ENCODE measurements around the gene S1PR4.
"Not testable (repeated sequence)": the region's sequence is repeated elsewhere in the genome, so short reads cannot be mapped to it uniquely, and the experiment has no call there.

S1PR4 gene

DNA sequence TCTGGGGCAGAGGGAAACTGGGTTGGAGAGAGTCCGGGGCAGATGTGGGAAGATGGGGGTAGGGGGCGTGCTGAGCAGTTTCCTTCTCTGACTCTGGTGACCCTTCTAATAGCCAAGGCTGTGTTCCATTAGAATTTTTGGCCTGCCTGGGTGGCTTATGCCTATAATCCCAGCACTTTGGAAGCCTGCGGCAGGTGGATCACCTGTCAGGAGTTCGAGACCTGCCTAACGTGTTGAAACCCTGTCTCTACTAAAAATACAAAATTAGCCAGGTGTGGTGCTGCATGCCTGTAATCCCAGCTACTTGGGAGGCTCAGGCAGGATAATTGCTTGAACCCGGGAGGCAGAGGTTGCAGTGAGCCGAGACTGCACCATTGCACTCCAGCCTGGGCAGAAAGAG, 24.3 kb downstream of the S1PR4 start:
- H3K4me3 ChIP-seq (ENCODE audit: low read length); H3K9me3 ChIP-seq (ENCODE audit: insufficient read depth, low read depth, low read length); H3K27ac ChIP-seq (ENCODE audit: low read depth, low read length); H3K27me3 ChIP-seq (ENCODE audit: insufficient read depth, low read length); H3K9ac ChIP-seq (ENCODE audit: low read depth, low read length); H3K4me1 ChIP-seq (ENCODE audit: insufficient read depth, low read length): not testable (repeated sequence)
- 94% methylated on average over 7 of the region's 7 CpGs for WGBS
- peaks cover 68% of the 10 kb centered on the region for H3K36me3 ChIP-seq (ENCODE audit: insufficient read depth, low read length)

DNA sequence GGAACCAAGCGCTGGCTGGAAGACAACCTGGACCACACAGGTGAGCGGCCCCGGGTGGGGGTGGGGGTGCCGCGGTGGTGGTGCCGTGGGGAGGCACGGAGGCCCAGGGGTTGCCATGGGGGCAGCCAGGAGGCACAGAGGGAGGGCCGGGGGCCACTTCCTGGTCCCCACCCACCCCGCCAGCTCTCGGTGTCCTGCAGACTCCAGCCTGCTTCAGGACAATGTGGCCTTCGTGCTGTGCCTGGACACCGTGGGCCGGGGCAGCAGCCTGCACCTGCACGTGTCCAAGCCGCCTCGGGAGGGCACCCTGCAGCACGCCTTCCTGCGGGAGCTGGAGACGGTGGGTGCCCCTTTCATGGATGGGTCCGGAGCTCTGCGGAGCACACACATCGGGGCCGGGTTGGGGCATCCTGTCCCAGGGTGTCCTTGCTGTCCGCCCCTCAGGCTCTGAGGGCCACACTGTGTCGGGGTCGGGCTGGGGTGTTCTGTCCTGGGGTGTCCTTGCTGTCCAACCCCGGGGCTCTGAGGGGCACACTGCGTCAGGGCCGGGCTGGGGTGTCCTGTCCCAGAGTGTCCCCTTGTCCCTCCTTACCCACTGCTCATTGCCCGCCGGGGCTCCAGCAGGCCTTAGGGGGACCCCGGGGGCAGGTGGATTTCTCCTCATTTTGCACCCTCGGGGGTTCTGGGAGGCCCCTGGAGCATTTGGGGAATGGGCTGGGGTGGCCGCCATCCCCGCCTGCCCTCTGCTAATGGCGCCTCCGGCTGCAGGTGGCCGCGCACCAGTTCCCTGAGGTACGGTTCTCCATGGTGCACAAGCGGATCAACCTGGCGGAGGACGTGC, 25.5 kb downstream of the S1PR4 start:
- Histone ChIP-seq H3K36me3 (ENCODE audit: insufficient read depth, low read length) (peaks cover 66% of the 10 kb centered on the region), H3K27me3 (ENCODE audit: insufficient read depth, low read length) (no peaks in the 10 kb centered on the region), H3K4me1 (ENCODE audit: insufficient read depth, low read length) (no peaks in the 10 kb centered on the region), H3K4me3 (ENCODE audit: low read length) (no peak overlapping the region), H3K9ac (ENCODE audit: low read depth, low read length) (no peak overlapping the region), H3K27ac (ENCODE audit: low read depth, low read length) (no peak overlapping the region), H3K9me3 (ENCODE audit: insufficient read depth, low read depth, low read length) (no peaks in the 10 kb centered on the region)
- WGBS, result 95% methylated on average over 43 of the region's 43 CpGs

DNA sequence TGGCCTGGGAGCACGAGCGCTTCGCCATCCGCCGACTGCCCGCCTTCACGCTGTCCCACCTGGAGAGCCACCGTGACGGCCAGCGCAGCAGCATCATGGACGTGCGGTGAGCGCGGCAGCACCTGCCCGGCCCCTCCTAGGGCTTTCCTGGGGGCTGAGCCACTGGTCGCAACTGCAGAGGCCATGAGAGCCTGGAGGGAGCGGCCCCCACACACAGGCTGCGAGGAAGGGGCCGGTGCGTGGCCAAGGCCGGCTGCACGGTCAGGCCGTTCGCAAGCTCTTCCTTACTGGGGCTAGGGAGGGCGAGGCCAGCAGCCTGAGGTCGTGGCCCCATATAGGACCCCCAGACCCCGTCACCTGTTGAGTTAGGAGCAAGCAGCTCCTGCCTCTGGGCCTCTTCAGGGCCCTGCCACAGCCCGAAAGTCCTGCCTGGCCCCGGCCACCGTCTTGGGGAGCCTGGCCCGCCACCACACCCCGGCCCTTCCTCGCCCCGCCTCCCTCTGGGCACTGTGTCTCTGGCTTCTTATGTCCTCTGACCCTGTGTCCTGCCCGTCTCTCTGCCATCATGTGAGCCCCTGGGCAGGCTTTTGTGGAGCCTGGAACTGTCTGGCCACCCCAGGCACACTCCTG, 26.2 kb downstream of the S1PR4 start:
- 96% methylated on average over 35 of the region's 35 CpGs for WGBS
- Histone ChIP-seq H3K27ac (ENCODE audit: low read depth, low read length) (no peak overlapping the region), H3K27me3 (ENCODE audit: insufficient read depth, low read length) (no peaks in the 10 kb centered on the region), H3K36me3 (ENCODE audit: insufficient read depth, low read length) (peaks cover 62% of the 10 kb centered on the region), H3K9ac (ENCODE audit: low read depth, low read length) (no peak overlapping the region), H3K4me1 (ENCODE audit: insufficient read depth, low read length) (no peaks in the 10 kb centered on the region), H3K9me3 (ENCODE audit: insufficient read depth, low read depth, low read length) (no peaks in the 10 kb centered on the region), H3K4me3 (ENCODE audit: low read length) (no peak overlapping the region)

DNA sequence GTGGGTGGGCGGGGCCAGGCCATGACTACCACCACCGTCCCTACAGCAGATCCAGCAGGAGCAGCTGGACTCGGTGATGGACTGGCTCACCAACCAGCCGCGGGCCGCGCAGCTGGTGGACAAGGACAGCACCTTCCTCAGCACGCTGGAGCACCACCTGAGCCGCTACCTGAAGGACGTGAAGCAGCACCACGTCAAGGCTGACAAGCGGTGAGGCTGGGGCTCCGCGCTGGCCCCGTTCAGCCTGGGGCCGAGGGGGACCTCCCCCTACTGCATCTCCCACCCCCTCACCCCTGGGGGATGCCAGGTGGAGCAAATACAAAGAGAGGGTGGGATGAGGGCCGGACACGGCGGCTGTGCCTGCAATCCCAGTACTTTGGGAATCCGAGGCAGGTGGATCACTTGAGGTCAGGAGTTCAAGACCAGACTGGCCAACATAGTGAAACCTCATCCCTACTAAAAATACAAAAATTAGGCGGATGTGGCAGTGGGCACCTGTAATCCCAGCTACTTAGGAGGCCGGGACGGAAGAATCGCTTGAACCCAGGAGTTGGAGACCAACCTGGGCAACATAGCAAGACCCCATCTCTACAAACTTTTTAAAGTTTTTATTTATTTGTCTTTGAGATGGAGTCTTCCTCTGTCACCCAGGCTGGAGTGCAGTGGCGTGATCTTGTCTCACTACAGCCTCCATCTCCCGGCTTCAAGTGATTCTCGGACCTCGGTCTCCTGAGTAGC, 27.8 kb downstream of the S1PR4 start:
- H3K4me3 ChIP-seq (ENCODE audit: low read length), result no peak overlapping the region
- 97% methylated on average over 28 of the region's 28 CpGs for WGBS
- H3K4me1 ChIP-seq (ENCODE audit: insufficient read depth, low read length), result 0 out of 2 replicates have a peak, but pooled peaks cover 3% of the 10 kb centered on the region
- H3K27ac ChIP-seq (ENCODE audit: low read depth, low read length), result no peak overlapping the region
- H3K9me3 ChIP-seq (ENCODE audit: insufficient read depth, low read depth, low read length), result no peaks in the 10 kb centered on the region
- H3K36me3 ChIP-seq (ENCODE audit: insufficient read depth, low read length), result peaks cover 57% of the 10 kb centered on the region
- H3K27me3 ChIP-seq (ENCODE audit: insufficient read depth, low read length), result no peaks in the 10 kb centered on the region
- H3K9ac ChIP-seq (ENCODE audit: low read depth, low read length), result no peak overlapping the region

DNA sequence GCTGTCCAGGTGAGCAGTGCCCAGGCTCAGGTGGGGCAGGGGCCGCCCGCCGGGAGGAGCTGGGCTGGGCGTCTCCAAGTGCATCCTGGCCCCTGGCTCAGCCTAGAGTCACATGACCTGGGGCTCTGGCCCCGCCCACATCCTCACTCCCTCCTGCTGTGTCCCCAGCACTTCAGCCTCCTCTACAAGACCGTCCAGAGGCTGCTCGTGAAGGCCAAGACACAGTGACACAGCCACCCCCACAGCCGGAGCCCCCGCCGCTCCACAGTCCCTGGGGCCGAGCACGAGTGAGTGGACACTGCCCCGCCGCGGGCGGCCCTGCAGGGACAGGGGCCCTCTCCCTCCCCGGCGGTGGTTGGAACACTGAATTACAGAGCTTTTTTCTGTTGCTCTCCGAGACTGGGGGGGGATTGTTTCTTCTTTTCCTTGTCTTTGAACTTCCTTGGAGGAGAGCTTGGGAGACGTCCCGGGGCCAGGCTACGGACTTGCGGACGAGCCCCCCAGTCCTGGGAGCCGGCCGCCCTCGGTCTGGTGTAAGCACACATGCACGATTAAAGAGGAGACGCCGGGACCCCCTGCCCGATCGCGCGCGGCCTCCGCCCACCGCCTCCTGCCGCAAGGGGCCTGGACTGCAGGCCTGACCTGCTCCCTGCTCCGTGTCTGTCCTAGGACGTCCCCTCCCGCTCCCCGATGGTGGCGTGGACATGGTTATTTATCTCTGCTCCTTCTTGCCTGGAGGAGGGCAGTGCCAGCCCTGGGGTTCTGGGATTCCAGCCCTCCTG, 29.1 kb downstream of the S1PR4 start:
- no peaks in the 10 kb centered on the region for H3K9me3 ChIP-seq (ENCODE audit: insufficient read depth, low read depth, low read length)
- no peak overlapping the region for H3K9ac ChIP-seq (ENCODE audit: low read depth, low read length)
- H3K36me3 ChIP-seq (ENCODE audit: insufficient read depth, low read length), result peaks cover 47% of the 10 kb centered on the region
- no peak overlapping the region for H3K4me3 ChIP-seq (ENCODE audit: low read length)
- no peaks in the 10 kb centered on the region for H3K27me3 ChIP-seq (ENCODE audit: insufficient read depth, low read length)
- H3K27ac ChIP-seq (ENCODE audit: low read depth, low read length), result no peak overlapping the region
- 91% methylated on average over 43 of the region's 43 CpGs for WGBS
- H3K4me1 ChIP-seq (ENCODE audit: insufficient read depth, low read length), result 0 out of 2 replicates have a peak, but pooled peaks cover 3% of the 10 kb centered on the region

DNA sequence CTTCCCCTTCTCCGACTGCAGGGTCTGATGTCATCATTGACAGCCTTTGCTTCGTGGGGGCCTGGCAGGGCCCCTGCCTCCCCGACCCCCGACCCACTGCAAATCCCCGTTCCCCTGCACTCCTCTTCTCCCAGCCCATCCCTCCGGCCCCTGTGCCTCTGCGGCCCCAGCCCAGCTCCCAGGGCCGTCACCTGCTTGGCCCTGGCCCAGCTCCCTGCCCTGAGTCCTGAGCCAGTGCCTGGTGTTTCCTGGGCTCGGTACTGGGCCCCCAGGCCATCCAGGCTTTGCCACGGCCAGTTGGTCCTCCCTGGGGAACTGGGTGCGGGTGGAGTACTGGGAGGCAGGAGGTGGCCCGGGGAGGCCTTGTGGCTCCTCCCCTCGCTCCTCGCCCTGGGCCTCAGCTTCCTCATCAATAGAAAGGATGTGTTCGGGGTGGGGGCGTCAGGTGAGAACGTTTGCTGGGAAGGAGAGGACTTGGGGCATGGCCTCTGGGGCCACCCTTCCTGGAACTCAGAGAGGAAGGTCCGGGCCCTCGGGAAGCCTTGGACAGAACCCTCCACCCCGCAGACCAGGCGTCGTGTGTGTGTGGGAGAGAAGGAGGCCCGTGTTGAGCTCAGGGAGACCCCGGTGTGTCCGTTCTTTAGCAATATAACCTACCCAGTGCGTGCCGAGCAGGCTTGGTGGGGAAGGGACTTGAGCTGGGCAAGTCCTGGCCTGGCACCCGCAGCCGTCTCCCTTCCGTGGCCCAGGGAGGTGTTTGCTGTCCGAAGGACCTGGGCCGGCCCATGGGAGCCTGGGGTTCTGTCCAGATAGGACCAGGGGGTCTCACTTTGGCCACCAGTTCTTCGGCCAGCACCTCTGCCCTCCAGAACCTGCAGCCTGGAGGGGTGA, 30.0 kb downstream of the S1PR4 start:
- Histone ChIP-seq H3K27me3 (ENCODE audit: insufficient read depth, low read length) (no peaks in the 10 kb centered on the region), H3K27ac (ENCODE audit: low read depth, low read length) (no peak overlapping the region), H3K4me3 (ENCODE audit: low read length) (no peak overlapping the region), H3K9me3 (ENCODE audit: insufficient read depth, low read depth, low read length) (no peaks in the 10 kb centered on the region), H3K9ac (ENCODE audit: low read depth, low read length) (no peak overlapping the region), H3K4me1 (ENCODE audit: insufficient read depth, low read length) (0 out of 2 replicates have a peak, but pooled peaks cover 3% of the 10 kb centered on the region), H3K36me3 (ENCODE audit: insufficient read depth, low read length) (peaks cover 43% of the 10 kb centered on the region)
- 95% methylated on average over 33 of the region's 33 CpGs for WGBS

DNA sequence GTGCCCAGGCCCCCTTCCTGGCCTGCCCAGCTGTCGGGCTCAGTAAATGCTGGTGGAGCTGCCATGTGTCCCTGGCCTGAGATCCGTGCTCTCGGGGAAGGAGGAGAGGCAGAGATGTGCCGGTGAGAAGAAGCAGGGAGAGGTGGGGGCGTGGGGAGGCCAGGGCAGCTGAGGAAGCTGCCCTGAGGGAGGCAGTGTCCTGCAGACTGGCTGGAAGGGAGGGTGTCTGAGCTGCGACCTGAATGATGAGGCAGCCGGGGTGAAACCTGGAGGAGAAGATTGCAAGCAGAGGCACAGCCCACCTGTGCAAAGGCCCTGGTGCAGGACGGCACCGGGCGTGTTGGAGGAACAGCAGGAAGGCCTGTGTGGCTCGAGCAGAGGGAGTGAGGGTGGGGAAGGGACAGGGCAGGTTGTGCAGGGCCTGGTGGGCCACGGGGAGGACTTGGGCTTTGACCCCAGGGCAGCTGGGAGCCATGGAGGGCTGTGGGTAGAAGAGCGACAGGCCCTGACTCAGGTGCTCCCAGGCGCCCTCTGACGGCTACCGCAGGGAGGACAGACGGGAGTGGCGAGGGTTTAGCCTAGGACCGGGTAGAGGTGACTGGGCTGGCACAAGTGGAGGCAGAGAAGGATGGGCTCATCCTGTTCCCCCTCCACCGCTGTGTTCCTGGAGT, 31.9 kb downstream of the S1PR4 start:
- no peak overlapping the region for H3K4me3 ChIP-seq (ENCODE audit: low read length)
- no peaks in the 10 kb centered on the region for H3K9me3 ChIP-seq (ENCODE audit: insufficient read depth, low read depth, low read length)
- H3K4me1 ChIP-seq (ENCODE audit: insufficient read depth, low read length), result 0 out of 2 replicates have a peak, but pooled peaks cover 3% of the 10 kb centered on the region
- H3K27me3 ChIP-seq (ENCODE audit: insufficient read depth, low read length), result no peaks in the 10 kb centered on the region
- H3K27ac ChIP-seq (ENCODE audit: low read depth, low read length), result no peak overlapping the region
- no peak overlapping the region for H3K9ac ChIP-seq (ENCODE audit: low read depth, low read length)
- peaks cover 24% of the 10 kb centered on the region for H3K36me3 ChIP-seq (ENCODE audit: insufficient read depth, low read length)
- WGBS, result 51% methylated on average over 20 of the region's 20 CpGs

DNA sequence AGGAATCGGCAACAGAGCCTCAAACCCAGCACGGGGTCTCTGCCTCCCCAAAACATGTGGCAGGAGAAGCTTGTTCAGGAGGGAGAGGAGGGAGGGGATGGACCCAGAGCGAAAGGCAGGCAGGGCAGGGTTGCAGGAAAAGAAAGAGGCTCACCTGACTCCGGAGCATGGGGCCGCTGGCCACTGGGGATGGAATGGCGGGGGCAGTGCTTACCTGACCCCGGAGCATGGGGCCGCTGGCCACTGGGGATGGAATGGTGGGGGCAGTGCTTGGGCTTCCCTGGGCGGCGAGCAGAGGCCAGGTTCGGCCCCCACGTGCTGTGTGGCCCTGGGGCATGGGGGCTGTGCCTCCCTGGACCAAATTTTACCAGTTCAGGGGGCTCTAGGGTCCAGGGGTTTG, 32.6 kb downstream of the S1PR4 start:
- Histone ChIP-seq H3K36me3 (ENCODE audit: insufficient read depth, low read length) (peaks cover 19% of the 10 kb centered on the region), H3K9ac (ENCODE audit: low read depth, low read length) (no peak overlapping the region)
- 58% methylated on average over 12 of the region's 12 CpGs for WGBS

DNA sequence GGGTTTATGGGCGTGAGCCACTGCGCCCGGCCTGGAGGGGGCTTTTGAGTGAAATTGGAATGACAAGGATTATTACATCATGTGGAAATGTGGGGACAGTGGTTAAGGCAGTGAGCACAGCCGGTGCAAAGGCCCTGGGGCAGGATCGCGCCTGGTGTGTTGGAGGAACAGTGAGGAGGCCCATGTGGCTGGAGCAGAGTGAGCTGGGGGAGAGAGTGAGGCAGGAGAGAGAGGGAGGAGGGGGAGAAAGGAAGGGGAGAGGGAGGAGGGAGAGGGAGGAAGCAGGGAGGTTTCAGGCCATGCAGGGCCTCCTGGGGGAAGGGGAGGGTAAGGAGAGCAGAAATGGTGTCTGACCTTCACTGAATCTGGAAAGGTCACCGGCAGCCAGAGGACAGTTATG, 34.6 kb downstream of the S1PR4 start:
- Histone ChIP-seq H3K27me3 (ENCODE audit: insufficient read depth, low read length) (no peaks in the 10 kb centered on the region), H3K9me3 (ENCODE audit: insufficient read depth, low read depth, low read length) (no peaks in the 10 kb centered on the region), H3K9ac (ENCODE audit: low read depth, low read length) (no peak overlapping the region), H3K4me1 (ENCODE audit: insufficient read depth, low read length) (0 out of 2 replicates have a peak, but pooled peaks cover 3% of the 10 kb centered on the region), H3K4me3 (ENCODE audit: low read length) (no peak overlapping the region), H3K36me3 (ENCODE audit: insufficient read depth, low read length) (no peaks in the 10 kb centered on the region), H3K27ac (ENCODE audit: low read depth, low read length) (no peak overlapping the region)
- WGBS, result 91% methylated on average over 7 of the region's 7 CpGs

More for the DNA sequence above, 32.6 kb downstream of the S1PR4 start:
- H3K9me3 ChIP-seq (ENCODE audit: insufficient read depth, low read depth, low read length), result no peaks in the 10 kb centered on the region
- H3K27ac ChIP-seq (ENCODE audit: low read depth, low read length), result no peak overlapping the region
- no peaks in the 10 kb centered on the region for H3K27me3 ChIP-seq (ENCODE audit: insufficient read depth, low read length)
- 0 out of 2 replicates have a peak, but pooled peaks cover 3% of the 10 kb centered on the region for H3K4me1 ChIP-seq (ENCODE audit: insufficient read depth, low read length)
- no peak overlapping the region for H3K4me3 ChIP-seq (ENCODE audit: low read length)

All from HUES64 (cell line).